IPS-18a (cell line): Measurements from ENCODE around the gene DDI1.

ENCODE experiments used
- H3K27ac ChIP-seq: one replicate; pipeline ENCODE4 v1.5.1; 2013; ENCODE audit warnings: low read length
- H3K27me3 ChIP-seq: one replicate; pipeline ENCODE4 v1.6.1; 2013; ENCODE audit warnings: mild to moderate bottlenecking, low read length; ENCODE audit not compliant: control insufficient read depth, insufficient read depth
- H3K36me3 ChIP-seq: one replicate; pipeline ENCODE4 v1.6.1; 2013; ENCODE audit warnings: low read depth, low read length; ENCODE audit not compliant: control insufficient read depth
- H3K4me1 ChIP-seq: one replicate; pipeline ENCODE4 v1.6.1; 2013; ENCODE audit warnings: low read depth, low read length; ENCODE audit not compliant: control insufficient read depth
- H3K4me3 ChIP-seq: one replicate; pipeline ENCODE4 v1.5.1; 2013; ENCODE audit warnings: low read length
- H3K9ac ChIP-seq: one replicate; pipeline ENCODE4 v1.6.1; 2013; ENCODE audit warnings: mild to moderate bottlenecking, low read length, moderate library complexity
- H3K9me3 ChIP-seq: one replicate; pipeline ENCODE4 v1.6.1; 2013; ENCODE audit warnings: low read depth, low read length; ENCODE audit not compliant: control insufficient read depth

DDI1 gene

GRCh38 chr11:104036588-104036987, at the start of gene DDI1:
DDI1 (plus strand) TSS chr11:104036640; CDS start chr11:104036823, 183 bp downstream.
- H3K36me3 ChIP-seq = no peaks in the 10 kb centered on the region
- H3K9me3 ChIP-seq = no peaks in the 10 kb centered on the region
- H3K27me3 ChIP-seq = no peaks in the 10 kb centered on the region
- no peaks in the 10 kb centered on the region for H3K4me1 ChIP-seq
- H3K4me3 ChIP-seq = no peak within 1 kb of the TSS
- H3K27ac ChIP-seq = no peak within 1 kb of the TSS
- H3K9ac ChIP-seq = no peak within 1 kb of the TSS

- no peaks in the 10 kb centered on the region for H3K9me3 ChIP-seq
- peaks cover 8% of the 10 kb centered on the region for H3K4me1 ChIP-seq
- no peaks in the 10 kb centered on the region for H3K36me3 ChIP-seq
- no peaks in the 10 kb centered on the region for H3K27me3 ChIP-seq
- no peak overlapping the region for H3K4me3 ChIP-seq
- H3K27ac ChIP-seq = no peak overlapping the region
- H3K9ac ChIP-seq = no peak overlapping the region
Measured at GRCh38 chr11:103987629-103988594, 48.5 kb upstream of the DDI1 start.

DNA sequence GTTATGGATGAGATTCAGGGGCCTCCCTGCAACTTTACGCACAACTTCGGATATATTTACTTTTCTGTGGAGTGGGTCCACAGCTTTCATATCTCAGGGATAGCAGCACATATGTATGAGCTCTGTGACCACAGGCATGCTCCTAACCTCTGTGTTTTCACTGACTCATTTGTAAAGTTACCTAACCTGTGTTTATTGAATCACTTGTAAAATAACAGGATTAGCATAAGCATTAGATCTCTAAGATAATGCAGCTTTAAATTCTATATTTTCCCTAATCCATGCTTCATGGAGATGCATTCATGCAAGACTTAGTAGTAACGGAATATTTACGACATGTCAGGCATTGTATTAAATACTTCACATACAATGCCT, 47.9 kb upstream of the DDI1 start:
- Histone ChIP-seq H3K9ac (no peak overlapping the region), H3K36me3 (no peaks in the 10 kb centered on the region), H3K4me1 (peaks cover 8% of the 10 kb centered on the region), H3K27me3 (no peaks in the 10 kb centered on the region), H3K9me3 (no peaks in the 10 kb centered on the region), H3K4me3 (no peak overlapping the region), H3K27ac (no peak overlapping the region)

- Histone ChIP-seq H3K36me3 (no peaks in the 10 kb centered on the region), H3K4me3 (no peak overlapping the region), H3K27ac (no peak overlapping the region), H3K27me3 (no peaks in the 10 kb centered on the region), H3K9ac (no peak overlapping the region), H3K4me1 (no peaks in the 10 kb centered on the region), H3K9me3 (no peaks in the 10 kb centered on the region)
Measured at GRCh38 chr11:103993507-103993906, 42.9 kb upstream of the DDI1 start.

- no peaks in the 10 kb centered on the region for H3K4me1 ChIP-seq
- no peaks in the 10 kb centered on the region for H3K36me3 ChIP-seq
- H3K9ac ChIP-seq = no peak overlapping the region
- no peak overlapping the region for H3K4me3 ChIP-seq
- no peaks in the 10 kb centered on the region for H3K9me3 ChIP-seq
- H3K27me3 ChIP-seq = no peaks in the 10 kb centered on the region
- H3K27ac ChIP-seq = no peak overlapping the region
Measured at GRCh38 chr11:103994094-103994493, 42.3 kb upstream of the DDI1 start.

- no peak overlapping the region for H3K9ac ChIP-seq
- H3K27ac ChIP-seq = no peak overlapping the region
- no peaks in the 10 kb centered on the region for H3K9me3 ChIP-seq
- H3K27me3 ChIP-seq = no peaks in the 10 kb centered on the region
- H3K36me3 ChIP-seq = no peaks in the 10 kb centered on the region
- H3K4me1 ChIP-seq = no peaks in the 10 kb centered on the region
- no peak overlapping the region for H3K4me3 ChIP-seq
Measured at GRCh38 chr11:103994518-103994917, 41.9 kb upstream of the DDI1 start.

GRCh38 chr11:103995896-103996295, 40.5 kb upstream of the DDI1 start:
- Histone ChIP-seq H3K27ac (no peak overlapping the region), H3K9me3 (no peaks in the 10 kb centered on the region), H3K36me3 (no peaks in the 10 kb centered on the region), H3K9ac (no peak overlapping the region), H3K4me3 (no peak overlapping the region), H3K27me3 (no peaks in the 10 kb centered on the region), H3K4me1 (no peaks in the 10 kb centered on the region)

GRCh38 chr11:103997082-103997481, 39.4 kb upstream of the DDI1 start:
- Histone ChIP-seq H3K36me3 (no peaks in the 10 kb centered on the region), H3K27me3 (no peaks in the 10 kb centered on the region), H3K9ac (no peak overlapping the region), H3K4me3 (no peak overlapping the region), H3K27ac (no peak overlapping the region), H3K4me1 (no peaks in the 10 kb centered on the region), H3K9me3 (no peaks in the 10 kb centered on the region)

- Histone ChIP-seq H3K27me3 (no peaks in the 10 kb centered on the region), H3K4me1 (no peaks in the 10 kb centered on the region), H3K36me3 (no peaks in the 10 kb centered on the region), H3K27ac (no peak overlapping the region), H3K4me3 (no peak overlapping the region), H3K9me3 (no peaks in the 10 kb centered on the region), H3K9ac (no peak overlapping the region)
Measured at GRCh38 chr11:103998826-103999508, 37.5 kb upstream of the DDI1 start.

GRCh38 chr11:104000798-104001197, 35.6 kb upstream of the DDI1 start:
- Histone ChIP-seq H3K4me3 (no peak overlapping the region), H3K4me1 (no peaks in the 10 kb centered on the region), H3K27me3 (no peaks in the 10 kb centered on the region), H3K9ac (no peak overlapping the region), H3K36me3 (no peaks in the 10 kb centered on the region), H3K9me3 (no peaks in the 10 kb centered on the region), H3K27ac (no peak overlapping the region)

GRCh38 chr11:104001561-104002056, 34.8 kb upstream of the DDI1 start:
- H3K4me3 ChIP-seq = no peak overlapping the region
- H3K27me3 ChIP-seq = no peaks in the 10 kb centered on the region
- no peak overlapping the region for H3K27ac ChIP-seq
- H3K4me1 ChIP-seq = no peaks in the 10 kb centered on the region
- no peaks in the 10 kb centered on the region for H3K9me3 ChIP-seq
- H3K36me3 ChIP-seq = no peaks in the 10 kb centered on the region
- H3K9ac ChIP-seq = no peak overlapping the region
